Upper lobe of left lung (tissue), 4 donors: ENCODE measurements around the gene TYW3.
"Not testable (repeated sequence)": the region's sequence is repeated elsewhere in the genome, so short reads cannot be mapped to it uniquely, and the experiment has no call there.

ENCODE experiments used
- POLR2A ChIP-seq, 4 donors: fragments of 450-650 bp; IDR thresholded peaks; one replicate each; pipeline ENCODE4 v1.5.1; 2016 to 2017; ENCODE audit warnings: antibody characterized with exemption in 4 of 4, mild to moderate bottlenecking in 2 of 4
- TF ChIP-seq, protein P1 (sequence below), 6 experiments: fragments of 450-650 bp in 4 of 6; fragments of 200-600 bp in 2 of 6; sonication (generic) in 2 of 6; IDR thresholded peaks; one replicate each; pipeline ENCODE4 v1.5.1; 2016 to 2019; ENCODE audit warnings: antibody characterized with exemption in 6 of 6

DNA sequence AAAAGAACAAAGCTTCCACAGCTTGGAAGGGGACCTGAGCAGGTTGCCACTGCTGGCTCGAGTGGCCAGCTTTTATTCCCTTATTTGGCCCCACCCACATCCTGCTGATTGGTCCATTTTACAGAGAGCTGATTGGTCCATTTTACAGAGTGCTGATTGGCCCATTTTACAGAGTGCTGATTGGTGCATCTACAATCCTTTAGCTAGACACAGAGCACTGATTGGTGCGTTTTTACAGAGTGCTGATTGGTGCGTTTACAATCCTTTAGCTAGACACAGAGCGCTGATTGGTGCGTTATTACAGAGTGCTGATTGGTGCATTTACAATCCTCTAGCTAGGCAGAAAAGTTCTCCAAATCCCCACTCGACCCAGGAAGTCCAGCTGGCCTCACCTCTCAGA, 12.3 kb downstream of the TYW3 start:
- TF ChIP-seq, protein P1, sequence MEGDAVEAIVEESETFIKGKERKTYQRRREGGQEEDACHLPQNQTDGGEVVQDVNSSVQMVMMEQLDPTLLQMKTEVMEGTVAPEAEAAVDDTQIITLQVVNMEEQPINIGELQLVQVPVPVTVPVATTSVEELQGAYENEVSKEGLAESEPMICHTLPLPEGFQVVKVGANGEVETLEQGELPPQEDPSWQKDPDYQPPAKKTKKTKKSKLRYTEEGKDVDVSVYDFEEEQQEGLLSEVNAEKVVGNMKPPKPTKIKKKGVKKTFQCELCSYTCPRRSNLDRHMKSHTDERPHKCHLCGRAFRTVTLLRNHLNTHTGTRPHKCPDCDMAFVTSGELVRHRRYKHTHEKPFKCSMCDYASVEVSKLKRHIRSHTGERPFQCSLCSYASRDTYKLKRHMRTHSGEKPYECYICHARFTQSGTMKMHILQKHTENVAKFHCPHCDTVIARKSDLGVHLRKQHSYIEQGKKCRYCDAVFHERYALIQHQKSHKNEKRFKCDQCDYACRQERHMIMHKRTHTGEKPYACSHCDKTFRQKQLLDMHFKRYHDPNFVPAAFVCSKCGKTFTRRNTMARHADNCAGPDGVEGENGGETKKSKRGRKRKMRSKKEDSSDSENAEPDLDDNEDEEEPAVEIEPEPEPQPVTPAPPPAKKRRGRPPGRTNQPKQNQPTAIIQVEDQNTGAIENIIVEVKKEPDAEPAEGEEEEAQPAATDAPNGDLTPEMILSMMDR (IDR thresholded peaks at IDR 0.05), result not testable (repeated sequence)
- TF ChIP-seq POLR2A (IDR thresholded peaks at IDR 0.05), result not testable (repeated sequence)
